Measurements from ENCODE around the gene MSLN.
A peak's percentile ranks its signal among the peaks of the same experiment; 100 is the strongest.

Gene MSLN

GRCh38 chr16:794853-795466 is 34.4 kb downstream of the MSLN start:
- DNase-seq: no peak

GRCh38 chr16:795580-796229 is 35.2 kb downstream of the MSLN start:
- DNase-seq: no peak

GRCh38 chr16:796296-797119 is 36.0 kb downstream of the MSLN start:
- no peak for DNase-seq

DNA sequence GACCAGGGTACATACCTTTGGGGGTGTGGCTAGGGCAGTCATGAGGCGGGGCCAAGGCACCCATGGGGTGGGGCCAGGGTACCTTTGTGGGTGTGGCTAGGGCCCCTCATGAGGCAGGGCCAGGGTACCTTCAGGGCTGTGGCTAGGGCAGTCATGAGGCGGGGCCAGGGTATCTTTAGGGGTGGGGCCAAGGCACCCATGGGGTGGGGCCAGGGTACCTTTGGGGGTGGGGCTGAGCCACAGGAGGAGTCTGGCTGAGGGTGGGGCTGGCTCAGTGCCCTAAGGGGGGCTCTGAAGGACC is 36.5 kb downstream of the MSLN start:
- no peak for DNase-seq

DNA sequence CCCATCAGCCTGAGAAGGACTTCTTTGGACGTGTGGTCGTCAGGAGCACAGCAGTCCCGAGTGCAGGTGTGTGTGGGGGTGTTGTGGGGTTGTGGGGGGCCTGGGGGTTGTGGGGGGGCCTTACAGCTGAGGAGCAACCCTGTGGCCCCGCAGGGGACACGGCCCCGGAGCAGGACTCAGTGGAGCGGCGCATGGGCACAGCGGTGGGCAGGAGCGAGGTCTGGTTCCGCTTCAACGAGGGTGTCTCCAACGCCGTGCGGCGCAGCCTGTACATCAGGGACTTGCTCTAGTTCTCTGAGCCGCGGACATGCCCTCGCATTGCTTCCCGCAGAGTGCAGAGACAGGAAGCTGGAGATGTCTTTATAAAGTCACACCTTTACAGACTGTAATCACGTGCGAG is 37.2 kb downstream of the MSLN start:
- DNase-seq: no peak

DNA sequence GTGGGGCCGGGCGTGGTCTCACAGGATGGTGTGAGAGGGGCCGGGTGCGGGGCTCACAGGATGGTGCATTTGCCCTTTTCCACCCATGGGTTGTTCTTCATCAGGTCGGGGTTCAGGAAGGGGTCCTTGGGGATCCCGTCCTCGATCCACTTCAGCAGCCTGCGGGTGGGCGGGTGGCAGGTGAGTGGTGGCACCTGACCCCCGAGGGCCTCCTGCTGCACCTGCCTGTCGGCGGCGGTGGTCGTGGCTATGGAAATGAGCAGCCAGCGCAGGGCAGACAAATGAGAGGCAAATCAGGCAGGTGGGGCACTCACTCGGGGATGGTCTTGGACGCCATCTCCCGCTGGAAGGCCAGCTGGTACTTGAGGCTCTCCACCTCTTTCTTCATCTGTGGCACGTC is 38.1 kb downstream of the MSLN start:
- DNase-seq: no peak

- DNase-seq: no peak
These were observed 38.8 kb downstream of the MSLN start for GRCh38 chr16:799111-799947.

DNA sequence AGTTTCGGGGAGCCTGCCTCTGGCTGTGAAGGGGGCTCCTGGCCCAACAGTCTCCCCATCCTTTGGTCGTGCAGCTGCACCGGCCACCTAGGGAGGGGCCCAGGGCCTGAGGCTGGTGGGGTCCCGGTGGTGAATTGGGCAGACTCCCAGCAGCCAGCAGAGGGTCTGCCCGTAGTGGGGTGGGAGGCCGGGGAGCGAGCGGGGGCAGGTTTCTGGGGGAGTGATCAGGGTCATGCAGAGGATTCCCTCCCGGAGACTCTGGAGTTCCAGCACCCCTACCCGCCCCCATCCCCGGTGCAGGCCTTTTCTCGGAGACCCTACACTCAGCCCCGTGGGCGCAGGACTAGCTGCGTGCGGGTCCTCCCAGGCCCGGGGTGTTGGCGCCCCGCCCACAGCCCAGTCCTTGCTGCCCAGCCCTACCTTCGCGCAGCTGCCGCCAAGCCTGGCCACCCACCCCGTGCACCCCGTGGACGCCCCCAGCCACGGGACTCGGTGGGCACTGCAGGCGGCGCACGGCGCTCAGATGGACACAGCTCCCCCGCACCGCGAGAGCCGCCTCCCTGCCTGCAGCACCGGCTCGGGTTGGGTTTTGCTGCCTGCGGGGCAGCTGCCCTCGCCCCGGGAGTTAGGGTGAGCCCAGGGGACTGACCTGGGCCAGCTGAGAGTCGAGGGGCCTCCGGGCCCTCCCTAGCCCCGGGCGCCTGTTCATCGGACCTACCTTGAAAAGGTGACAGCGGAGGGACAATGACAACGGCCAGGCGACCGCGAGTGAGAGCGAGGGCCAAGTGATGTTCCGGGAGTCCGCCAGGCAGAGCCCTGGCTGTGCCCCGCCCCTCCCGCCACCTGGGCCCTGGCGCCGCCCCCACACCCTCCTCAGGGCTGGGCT is 39.7 kb downstream of the MSLN start, which contains the start of gene GNG13:
GNG13 (minus strand) TSS at position 787 of the 886 bp plus-strand sequence. CDS start 1,657 bp downstream, outside the sequence.
- DNase-seq: no peak

- no peak for DNase-seq
These were observed 40.4 kb downstream of the MSLN start for GRCh38 chr16:800834-801511.

DNA sequence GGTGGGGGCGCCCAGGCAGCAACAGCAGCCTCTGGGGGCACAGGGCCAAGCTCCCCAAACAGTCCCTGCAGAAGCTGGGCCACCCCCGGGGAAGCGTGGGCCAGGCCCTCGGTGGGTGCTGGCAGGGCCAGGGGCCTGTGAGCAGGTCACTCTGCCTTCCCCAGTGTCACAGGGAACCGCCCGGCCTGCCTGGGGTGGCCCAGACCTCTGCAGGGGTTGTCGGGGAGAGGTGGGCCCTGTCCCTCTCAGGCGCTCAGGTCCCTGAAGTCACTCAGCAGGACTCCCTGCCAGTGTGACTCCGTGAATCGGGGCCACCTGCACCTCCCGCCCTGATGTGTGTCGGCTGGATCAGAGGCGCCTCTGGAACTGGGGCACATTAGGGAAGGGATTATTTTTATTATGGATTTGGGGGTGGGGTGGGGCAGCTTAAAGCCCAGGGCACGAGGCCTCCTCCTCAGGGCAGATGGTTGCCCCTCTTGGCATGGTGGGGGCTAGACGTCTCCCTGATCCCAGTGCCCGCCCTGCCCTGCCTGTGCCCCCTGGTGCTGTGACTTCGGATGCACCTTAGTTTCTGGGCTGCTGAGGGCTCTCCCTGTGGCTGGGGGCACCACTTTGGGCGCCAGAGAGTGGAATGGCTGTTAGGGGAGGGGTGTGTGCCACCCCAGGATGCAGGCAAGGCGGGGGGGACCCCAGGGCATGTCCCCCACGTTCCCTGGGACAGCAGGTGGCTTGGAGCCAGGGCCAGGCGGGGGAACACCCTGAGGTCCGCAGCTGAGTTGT is 41.2 kb downstream of the MSLN start:
- DNase-seq: no peak

DNA sequence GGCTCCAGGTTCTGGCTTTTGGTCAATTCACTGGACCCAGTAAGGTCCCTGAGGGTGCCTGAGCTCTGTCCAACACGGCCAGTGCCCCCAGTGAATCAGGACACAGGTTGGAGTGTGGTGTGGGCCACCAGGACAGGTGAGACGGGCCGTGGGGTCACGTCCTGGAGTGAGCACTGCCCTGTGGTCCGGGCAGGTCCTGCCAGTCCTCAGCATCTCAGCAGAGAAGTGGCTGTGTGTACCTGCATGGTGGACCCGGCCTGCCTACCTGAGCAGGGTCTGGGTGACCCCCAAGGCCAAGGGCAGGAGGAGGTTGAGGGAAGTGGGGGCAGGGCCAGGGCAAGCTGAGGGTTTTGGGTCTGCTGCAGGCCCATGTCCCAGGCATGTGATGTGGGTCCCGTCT is 41.9 kb downstream of the MSLN start:
- DNase-seq: no peak

- no peak for DNase-seq
These were observed 42.6 kb downstream of the MSLN start for GRCh38 chr16:802914-803753.

DNA sequence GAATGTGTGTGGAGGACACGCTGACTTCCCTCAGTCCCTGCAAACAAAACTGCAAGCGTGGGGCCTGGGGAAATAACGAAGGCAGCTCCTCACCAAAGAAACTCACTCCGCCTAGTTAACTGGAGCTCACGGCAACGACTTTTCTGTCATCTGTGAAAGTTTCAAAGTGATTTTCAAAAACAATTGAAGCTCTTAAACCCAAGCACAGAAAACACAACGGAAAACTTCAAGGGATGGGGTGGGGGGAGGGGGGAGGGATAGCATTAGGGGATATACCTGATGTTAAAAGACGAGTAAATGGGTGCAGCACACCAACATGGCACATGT is 43.2 kb downstream of the MSLN start:
- no peak for DNase-seq

DNA sequence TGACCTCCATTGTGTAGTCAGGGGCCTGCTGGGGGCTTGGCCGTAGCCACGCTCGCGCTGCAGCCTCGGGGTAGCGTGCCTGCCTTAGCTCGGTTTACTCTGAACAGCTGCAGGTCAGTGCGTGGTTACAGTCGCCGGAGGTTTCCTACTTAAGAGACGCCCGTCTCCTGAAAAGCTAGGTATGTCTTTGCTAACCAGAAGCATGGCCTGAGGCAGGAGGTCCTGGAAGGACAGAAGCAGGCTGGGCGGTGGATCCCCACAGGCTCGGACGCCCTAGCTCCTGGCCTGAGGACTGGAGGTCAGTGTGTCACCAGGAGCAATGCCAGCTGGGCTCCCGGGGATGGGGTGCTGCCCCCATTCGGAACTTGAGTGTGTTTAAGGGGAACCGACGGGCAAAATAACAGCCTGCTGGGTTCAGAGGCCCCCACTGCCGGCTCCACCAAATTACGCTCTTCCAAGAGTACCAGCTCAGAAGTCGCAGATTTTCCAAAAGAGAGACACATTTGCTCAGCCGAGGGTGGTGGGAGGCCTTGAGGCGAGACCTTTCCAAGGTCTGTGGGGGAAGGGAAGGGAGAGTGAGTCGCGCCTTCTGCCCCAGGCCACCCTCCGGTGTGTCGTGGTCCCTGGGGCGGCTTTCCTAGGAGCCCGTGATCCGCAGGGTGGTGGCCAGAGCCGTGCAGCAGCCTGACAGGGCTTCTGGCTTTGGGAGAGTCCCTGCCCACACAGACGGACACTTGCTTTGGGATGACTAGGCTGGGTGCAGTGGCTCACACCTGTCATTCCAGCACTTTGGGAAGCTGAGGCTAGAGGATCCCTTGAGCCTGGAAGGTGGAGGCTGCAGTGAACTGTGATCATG is 43.9 kb downstream of the MSLN start:
- no peak for DNase-seq

- DNase-seq: no peak
These were observed 44.9 kb downstream of the MSLN start for GRCh38 chr16:805474-805873.

GRCh38 chr16:807347-808084 is 47.0 kb downstream of the MSLN start:
- peak; percentile 87 for DNase-seq

DNA sequence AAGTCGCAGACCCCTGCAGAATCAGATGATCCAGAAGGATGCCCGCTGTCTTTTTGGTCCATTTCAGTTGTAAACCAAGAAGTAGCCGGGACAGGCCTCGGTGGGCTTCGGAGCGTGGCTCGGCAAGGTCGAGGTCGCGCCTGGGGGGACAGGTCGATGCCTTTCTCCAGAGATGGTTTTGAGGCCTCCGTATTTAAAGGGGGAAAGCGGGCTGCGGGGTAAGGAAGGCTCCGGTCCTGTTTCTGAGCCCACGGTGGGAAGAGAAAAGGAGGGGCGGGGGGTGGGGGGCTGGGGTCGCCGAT is 47.5 kb downstream of the MSLN start:
- DNase-seq: no peak

- DNase-seq: peak; percentile 43
These were observed 52.8 kb downstream of the MSLN start for GRCh38 chr16:813204-813915.
